ENCODE measurements around the gene WIZ. TPM values are rescaled to one million over a fixed set of nuclear protein-coding genes. Genes with fewer than 3 reads are reported as not detected.

Gene WIZ
- total RNA-seq, 2 donors from 2014 or later, result 16.1 to 111 TPM

GRCh38 chr19:15372891-15373301, 76.9 kb downstream of the WIZ start:
- Histone ChIP-seq H3K27ac (no peak overlapping the region), H3K27me3 (no peaks in the 10 kb centered on the region), H3K4me3 (no peak overlapping the region), H3K9me3 (no peaks in the 10 kb centered on the region), H3K36me3 (replicated peaks in 1 of 2; ENCODE audit: insufficient read depth in 1 of 2, low read depth in 2 of 2) (peaks cover 15 to 32% of the 10 kb centered on the region in 2 donors), H3K4me1 (peaks cover 32% of the 10 kb centered on the region)
- intact Hi-C loops (cut with DNase I), result loop anchor here (10.0 kb wide), 1 partner anchor 108 kb away; no protein-coding TSS in a partner anchor
- TF ChIP-seq POLR2A (IDR thresholded peaks at IDR 0.05) (no peak), CTCF (IDR thresholded peaks at IDR 0.05) (no peak)
- ATAC-seq (no peak), DNase-seq (no peak)
- 91 to 97% methylated on average over 9 to 30 of the region's 30 CpGs for WGBS, 2 donors

DNA sequence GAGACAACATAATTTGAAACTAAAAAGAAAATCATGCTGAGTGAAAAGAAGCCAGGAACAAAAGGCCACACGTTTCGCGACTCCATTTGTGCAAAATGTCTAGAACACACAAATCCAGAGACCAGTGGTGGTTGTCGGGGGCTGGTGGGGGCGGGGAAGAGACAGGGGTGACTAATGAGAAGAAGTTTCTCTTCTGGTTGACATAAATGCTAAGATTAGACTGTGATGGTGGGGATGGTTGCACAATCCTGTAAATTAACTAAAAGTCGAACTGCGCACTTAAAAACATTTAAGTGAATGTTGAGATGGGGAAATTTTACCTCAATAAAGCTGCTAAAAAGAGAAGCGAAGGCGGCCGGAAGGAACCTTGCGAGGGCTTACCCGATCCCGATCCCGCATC, 77.3 kb downstream of the WIZ start:
- ATAC-seq, result no peak
- Histone ChIP-seq H3K9me3 (no peaks in the 10 kb centered on the region), H3K27ac (no peak overlapping the region), H3K4me1 (peaks cover 28% of the 10 kb centered on the region), H3K27me3 (no peaks in the 10 kb centered on the region), H3K4me3 (no peak overlapping the region), H3K36me3 (replicated peaks in 1 of 2; ENCODE audit: insufficient read depth in 1 of 2, low read depth in 2 of 2) (peaks cover 15 to 36% of the 10 kb centered on the region in 2 donors)
- intact Hi-C loops (cut with DNase I), result loop anchor here (10.0 kb wide), 1 partner anchor 108 kb away; no protein-coding TSS in a partner anchor
- 92 to 96% methylated on average over 14 of the region's 14 CpGs for WGBS, 2 donors
- DNase-seq, result no peak
- TF ChIP-seq POLR2A (IDR thresholded peaks at IDR 0.05) (no peak), CTCF (IDR thresholded peaks at IDR 0.05) (no peak)

DNA sequence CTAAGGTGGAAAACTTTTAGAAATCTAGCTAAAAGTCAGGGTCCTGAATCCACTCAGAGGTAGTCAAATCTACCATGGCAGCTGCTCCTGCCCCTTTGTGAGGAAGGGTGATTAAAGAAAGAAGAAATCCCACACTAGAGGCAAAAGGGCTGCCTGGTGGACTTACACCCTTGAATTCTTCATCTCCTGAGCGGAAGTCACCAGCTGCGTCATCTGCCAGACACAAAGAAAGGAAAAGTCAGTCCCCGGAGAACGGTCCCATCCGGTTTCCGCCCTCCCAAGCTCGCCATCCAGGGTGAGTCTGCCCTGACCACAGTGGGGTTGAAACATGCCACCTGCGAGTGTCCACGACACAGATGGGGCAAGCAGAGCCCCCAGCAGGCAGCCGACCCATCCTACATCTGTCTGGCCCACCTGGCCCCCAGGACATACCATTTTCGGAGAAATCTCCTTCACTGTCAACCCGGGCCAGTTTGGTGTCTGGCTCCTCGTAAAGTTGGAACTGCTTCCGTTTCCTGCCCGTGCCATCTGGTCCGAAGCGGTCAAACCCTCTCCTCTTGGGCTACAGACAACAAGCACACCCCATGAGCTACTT, 77.9 kb downstream of the WIZ start:
- no peak overlapping the region for H3K4me3 ChIP-seq
- no peaks in the 10 kb centered on the region for H3K27me3 ChIP-seq
- intact Hi-C loops (cut with DNase I), result loop anchor here (10.0 kb wide), 1 partner anchor 107 kb away; no protein-coding TSS in a partner anchor
- no peak overlapping the region for H3K27ac ChIP-seq
- ATAC-seq, result no peak
- 87 to 89% methylated on average over 8 to 17 of the region's 17 CpGs for WGBS, 2 donors
- H3K4me1 ChIP-seq, result peaks cover 22% of the 10 kb centered on the region
- DNase-seq, result no peak
- no peak for TF ChIP-seq CTCF (IDR thresholded peaks at IDR 0.05)
- no peak for TF ChIP-seq POLR2A (IDR thresholded peaks at IDR 0.05)
- H3K36me3 ChIP-seq (replicated peaks in 1 of 2; ENCODE audit: insufficient read depth in 1 of 2, low read depth in 2 of 2), result peaks cover 15 to 38% of the 10 kb centered on the region in 2 donors
- no peaks in the 10 kb centered on the region for H3K9me3 ChIP-seq

- Histone ChIP-seq H3K9me3 (no peaks in the 10 kb centered on the region), H3K36me3 (replicated peaks in 1 of 2; ENCODE audit: insufficient read depth in 1 of 2, low read depth in 2 of 2) (peaks cover 15 to 38% of the 10 kb centered on the region in 2 donors), H3K4me3 (no peak overlapping the region), H3K4me1 (peaks cover 16% of the 10 kb centered on the region), H3K27me3 (no peaks in the 10 kb centered on the region), H3K27ac (no peak overlapping the region)
- TF ChIP-seq POLR2A (IDR thresholded peaks at IDR 0.05) (no peak), CTCF (IDR thresholded peaks at IDR 0.05) (no peak)
- 97 to 100% methylated on average over 6 to 7 of the region's 7 CpGs for WGBS, 2 donors
- DNase-seq, result no peak
- intact Hi-C loops (cut with DNase I), result loop anchor here (10.0 kb wide), 1 partner anchor 106 kb away; no protein-coding TSS in a partner anchor
- no peak for ATAC-seq
These were observed 78.6 kb downstream of the WIZ start for GRCh38 chr19:15371119-15371518.

MicroRNAs within 50 kb of the gene (microRNA counts, 767-probe panel; counts per million panel counts)
- microRNA hsa-miR-1470, result 0 to 736 counts per million in 2 donors

Small RNA genes lying within 50 kb of the gene (microRNA-seq; reads per million reads assigned to microRNA genes)
- gene MIR1470 (ENCODE audit: borderline number of aligned reads in 2 of 2, borderline replicate concordance in 2 of 2), result 0 to 0.45 reads per million in 2 donors

Small RNA genes lying within 50 kb of the gene (small RNA-seq; reads per million reads assigned to genes)
- not detected for gene MIR1470

Other genes with a start within 250 kb of the WIZ start
- gene NOTCH3, start 249.0 kb downstream of the WIZ start, total RNA-seq, result 10 to 100 TPM; 20.2 to 33.9 TPM
- not detected for gene EPHX3, start 217.5 kb downstream of the WIZ start, total RNA-seq
- gene BRD4, start 117.4 kb downstream of the WIZ start, total RNA-seq, result 10 to 100 TPM; 15.3 to 33.6 TPM
- gene AKAP8, start 70.2 kb downstream of the WIZ start, total RNA-seq, result 10 to 100 TPM; 11.2 to 19.4 TPM
- gene AKAP8L, start 31.0 kb downstream of the WIZ start, total RNA-seq, result 100 to 1,000 TPM; 147 to 196 TPM
- 1 to 10 TPM; 2.6 to 3.6 TPM for gene RASAL3, start 14.6 kb upstream of the WIZ start, total RNA-seq
- not detected for gene PGLYRP2, start 29.5 kb upstream of the WIZ start, total RNA-seq
- not detected for gene CYP4F22, start 58.6 kb upstream of the WIZ start, total RNA-seq
- under 1 TPM in 1 of 2 donors, not detected in 1; 0.26 TPM for gene CYP4F8, start 165.3 kb upstream of the WIZ start, total RNA-seq
- 1 to 10 TPM in 1 of 2 donors, under 1 TPM in 1; 0.33 to 2.6 TPM for gene CYP4F3, start 190.9 kb upstream of the WIZ start, total RNA-seq
- 10 to 100 TPM in 1 of 2 donors, not detected in 1; 15.8 TPM for gene CYP4F12, start 223.1 kb upstream of the WIZ start, total RNA-seq